Mesenchymal stem cell (in vitro differentiated cells and primary cell): ENCODE results near the gene USP35.

Experiments used
- DNase-seq: peaks from one replicate; pipeline ENCODE4 v3.0.0-alpha.2; 2013
- H2AFZ ChIP-seq: one replicate; pipeline ENCODE4 v1.6.1; 2013; ENCODE audit warnings: low read depth, mild to moderate bottlenecking, control low read depth, inconsistent platforms, low read length, moderate library complexity
- H2AK5ac ChIP-seq: 2 replicates; pipeline ENCODE4 v1.6.1; 2013; ENCODE audit warnings: low read length, moderate library complexity, mild to moderate bottlenecking, inconsistent platforms; ENCODE audit not compliant: severe bottlenecking
- H2BK120ac ChIP-seq: one replicate; pipeline ENCODE4 v1.6.1; 2013; ENCODE audit warnings: low read depth, mild to moderate bottlenecking, inconsistent platforms, low read length, moderate library complexity
- H2BK12ac ChIP-seq, 2 experiments: one replicate each; pipeline ENCODE4 v1.6.1; 2013; ENCODE audit warnings: inconsistent platforms in 2 of 2, low read length in 2 of 2, mild to moderate bottlenecking in 2 of 2, moderate library complexity in 2 of 2, control low read depth in 1 of 2
- H2BK15ac ChIP-seq: one replicate; pipeline ENCODE4 v1.6.1; 2013; ENCODE audit warnings: mild to moderate bottlenecking, low read depth, inconsistent platforms; ENCODE audit not compliant: poor library complexity, severe bottlenecking
- H2BK5ac ChIP-seq: 2 replicates; pipeline ENCODE4 v1.6.1; 2013; ENCODE audit warnings: low read depth, mild to moderate bottlenecking, low read length, control low read depth, inconsistent platforms; ENCODE audit not compliant: poor library complexity, severe bottlenecking
- H3K14ac ChIP-seq, 2 experiments: one replicate each; pipeline ENCODE4 v1.6.1; 2013; ENCODE audit warnings: inconsistent platforms in 2 of 2, low read length in 2 of 2, control low read depth in 1 of 2, mild to moderate bottlenecking in 1 of 2, moderate library complexity in 1 of 2
- H3K18ac ChIP-seq, 2 experiments: one replicate each; pipeline ENCODE4 v1.6.1; 2013; ENCODE audit warnings: inconsistent platforms in 2 of 2, low read length in 2 of 2, control low read depth in 1 of 2, low read depth in 1 of 2, mild to moderate bottlenecking in 1 of 2
- H3K23ac ChIP-seq, 2 experiments: one replicate each; pipeline ENCODE4 v1.6.1; 2013; ENCODE audit warnings: inconsistent platforms in 2 of 2, low read length in 2 of 2, mild to moderate bottlenecking in 2 of 2, moderate library complexity in 2 of 2, control low read depth in 1 of 2
- H3K27ac ChIP-seq: 2 replicates; pipeline ENCODE4 v1.5.1; 2013; ENCODE audit warnings: mild to moderate bottlenecking, moderate library complexity, low read length, control low read depth, inconsistent platforms; ENCODE audit not compliant: poor library complexity, severe bottlenecking
- H3K27me3 ChIP-seq, 2 experiments: 2 replicates each; pipeline versions ENCODE4 v1.6.1 to v1.7.0; 2013; ENCODE audit warnings: low read length in 2 of 2, mild to moderate bottlenecking in 2 of 2, moderate library complexity in 2 of 2, control low read depth in 1 of 2, inconsistent platforms in 1 of 2; ENCODE audit not compliant: control insufficient read depth in 1 of 2, insufficient read depth in 1 of 2
- H3K36me3 ChIP-seq, 2 experiments: 2 replicates each; pipeline versions ENCODE4 v1.6.1 to v1.7.0; 2013; ENCODE audit warnings: low read length in 2 of 2, control low read depth in 1 of 2, inconsistent platforms in 1 of 2, low read depth in 1 of 2, mild to moderate bottlenecking in 1 of 2; ENCODE audit not compliant: insufficient read depth in 2 of 2, control insufficient read depth in 1 of 2
- H3K4ac ChIP-seq, 2 experiments: one replicate each; pipeline ENCODE4 v1.6.1; 2013; ENCODE audit warnings: inconsistent platforms in 2 of 2, low read length in 2 of 2, mild to moderate bottlenecking in 2 of 2, moderate library complexity in 2 of 2, control low read depth in 1 of 2, low read depth in 1 of 2
- H3K4me1 ChIP-seq: 2 replicates; pipeline ENCODE4 v1.6.1; 2013; ENCODE audit warnings: low read depth, low read length, control low read depth; ENCODE audit not compliant: control insufficient read depth, insufficient read depth
- H3K4me2 ChIP-seq: 2 replicates; pipeline ENCODE4 v1.6.1; 2013; ENCODE audit warnings: low read length, mild to moderate bottlenecking, inconsistent platforms; ENCODE audit not compliant: poor library complexity, severe bottlenecking
- H3K4me3 ChIP-seq, 2 experiments: 2 replicates each; pipeline versions ENCODE4 v1.5.1 to v1.7.0; 2013; ENCODE audit warnings: low read length in 2 of 2, mild to moderate bottlenecking in 2 of 2, control low read depth in 1 of 2, low read depth in 1 of 2; ENCODE audit not compliant: insufficient read depth in 1 of 2
- H3K79me1 ChIP-seq: replicated peaks from 2 replicates; pipeline ENCODE4 v1.6.1; 2013; ENCODE audit warnings: mild to moderate bottlenecking, control low read depth, low read length, inconsistent platforms; ENCODE audit not compliant: poor library complexity, severe bottlenecking
- H3K9ac ChIP-seq: 2 replicates; pipeline ENCODE4 v1.7.0; 2013; ENCODE audit warnings: mild to moderate bottlenecking, low read length, moderate library complexity
- H3K9me3 ChIP-seq: 2 replicates; pipeline ENCODE4 v1.7.0; 2013; ENCODE audit warnings: mild to moderate bottlenecking, low read length; ENCODE audit not compliant: control insufficient read depth
- H4K8ac ChIP-seq: one replicate; pipeline ENCODE4 v1.6.1; 2013; ENCODE audit warnings: inconsistent platforms, mild to moderate bottlenecking, low read length, moderate library complexity
- H4K91ac ChIP-seq: one replicate; pipeline ENCODE4 v1.6.1; 2013; ENCODE audit warnings: mild to moderate bottlenecking, low read length, inconsistent platforms
- WGBS: methylation state at CpG from one replicate; pipeline ENCODE4 v1.1.7; 2013; ENCODE audit warnings: mixed read lengths; 5-methylcytosine and 5-hydroxymethylcytosine counted together

USP35 gene

DNA sequence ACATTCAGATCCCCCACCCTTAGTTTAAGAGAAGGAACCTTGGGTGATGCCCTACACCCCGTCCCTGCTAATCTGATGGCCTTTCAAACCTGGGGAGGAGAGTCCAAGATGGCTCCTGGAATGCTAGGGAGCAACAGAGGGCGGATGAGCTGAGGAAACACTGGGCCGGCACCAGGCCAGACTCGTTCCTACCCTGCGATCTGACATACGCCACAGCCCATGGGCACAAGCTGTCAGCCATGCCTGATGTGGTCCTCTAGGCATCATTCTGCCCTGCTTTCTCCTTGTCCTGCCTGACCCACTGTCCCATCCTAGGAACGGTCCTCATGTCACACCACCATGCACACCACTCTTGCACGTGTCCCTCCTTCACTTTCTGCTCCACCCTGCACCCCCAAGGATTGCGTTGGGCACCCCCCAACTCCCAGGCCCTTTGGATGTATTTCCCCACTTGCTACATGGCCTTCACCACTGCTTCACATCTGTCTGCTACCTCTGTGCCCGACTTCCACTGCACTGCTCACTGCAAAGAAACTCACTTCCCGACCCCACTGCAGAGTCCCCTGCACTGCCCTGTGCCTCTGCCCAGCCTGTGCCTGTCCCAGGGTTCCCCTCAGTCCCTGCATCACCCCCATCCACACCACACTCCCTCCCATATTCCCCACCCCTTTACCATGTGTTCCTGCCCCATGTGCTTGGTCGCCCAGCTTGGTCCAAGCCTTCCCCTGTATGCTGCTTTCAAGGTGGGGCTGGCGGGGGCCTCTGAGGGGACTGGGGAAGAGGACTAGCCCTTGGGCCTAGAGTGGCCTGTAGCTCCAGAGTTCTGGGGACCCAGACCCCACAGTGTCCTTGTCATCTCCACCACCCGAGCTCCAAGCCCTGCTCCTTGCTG is 29.2 kb downstream of the USP35 start:
- Histone ChIP-seq H3K4ac (no peak overlapping the region), H2BK5ac (no peak overlapping the region), H3K27me3 (no peaks in the 10 kb centered on the region), H3K4me3 (no peak overlapping the region), H2BK15ac (no peak overlapping the region), H2BK12ac (no peak overlapping the region), H3K4me2 (no peak overlapping the region), H3K23ac (no peak overlapping the region), H4K8ac (no peak overlapping the region), H3K4me1 (peaks cover 3% of the 10 kb centered on the region), H3K9ac (no peak overlapping the region), H2AK5ac (no peak overlapping the region), H4K91ac (no peak overlapping the region), H3K14ac (no peak overlapping the region), H2BK120ac (no peak overlapping the region), H3K9me3 (no peaks in the 10 kb centered on the region), H3K36me3 (peaks cover 88 to 89% of the 10 kb centered on the region in 2 experiments), H3K18ac (no peak overlapping the region), H3K27ac (no peak overlapping the region), H2AFZ (no peak overlapping the region), H3K79me1 (peaks cover 26% of the 10 kb centered on the region)
- WGBS: 96% methylated on average over 14 of the region's 14 CpGs
- no peak for DNase-seq

DNA sequence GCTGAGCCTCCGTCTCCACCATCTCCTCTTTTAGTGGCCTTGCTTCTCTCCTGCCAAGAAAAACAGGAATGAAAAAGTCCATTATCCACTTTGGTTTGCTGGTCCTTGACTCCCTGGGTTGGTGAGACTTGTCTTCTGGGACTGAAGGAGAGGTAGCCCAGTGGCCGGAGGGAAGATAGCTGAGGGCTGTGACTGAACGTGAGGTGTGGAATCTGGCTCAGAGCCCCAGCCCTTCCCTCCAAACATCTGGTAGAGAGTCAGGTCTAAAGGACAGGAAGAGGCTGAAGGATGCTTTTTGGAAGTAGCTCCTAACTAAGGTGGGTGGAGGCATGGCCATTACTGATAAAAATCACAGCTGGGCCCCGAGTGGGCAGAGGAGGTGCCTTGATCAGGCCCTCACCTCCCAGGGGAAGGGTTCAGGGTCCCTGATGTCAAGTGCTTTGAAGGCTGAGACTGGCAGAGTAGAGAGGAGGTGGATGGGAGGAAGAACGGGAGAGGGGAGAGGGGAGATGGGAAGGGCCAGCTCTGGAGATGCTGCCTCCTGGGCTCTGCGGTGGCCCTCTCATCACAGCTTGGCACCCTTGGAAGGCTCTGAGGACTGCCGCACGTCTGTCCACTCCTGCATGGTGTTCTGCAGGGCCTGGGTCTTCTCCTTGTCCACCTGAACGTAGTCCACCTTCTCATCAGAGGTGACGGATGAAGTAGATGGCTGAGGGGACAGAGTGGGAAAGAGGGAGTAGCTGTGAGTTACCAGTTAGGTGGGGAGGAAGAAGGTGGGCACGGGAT is 30.2 kb downstream of the USP35 start:
- Histone ChIP-seq H2BK15ac (no peak overlapping the region), H3K14ac (no peak overlapping the region), H3K36me3 (peaks cover 89 to 90% of the 10 kb centered on the region in 2 experiments), H2AFZ (no peak overlapping the region), H2AK5ac (no peak overlapping the region), H2BK120ac (no peak overlapping the region), H3K4me1 (no peaks in the 10 kb centered on the region), H3K9ac (no peak overlapping the region), H3K79me1 (peaks cover 18% of the 10 kb centered on the region), H3K27ac (no peak overlapping the region), H3K4ac (no peak overlapping the region), H2BK12ac (no peak overlapping the region), H3K4me3 (no peak overlapping the region), H4K91ac (no peak overlapping the region), H3K9me3 (no peaks in the 10 kb centered on the region), H4K8ac (no peak overlapping the region), H2BK5ac (no peak overlapping the region), H3K23ac (no peak overlapping the region), H3K18ac (no peak overlapping the region), H3K27me3 (no peaks in the 10 kb centered on the region), H3K4me2 (no peak overlapping the region)
- no peak for DNase-seq
- 95% methylated on average over 11 of the region's 11 CpGs for WGBS

DNA sequence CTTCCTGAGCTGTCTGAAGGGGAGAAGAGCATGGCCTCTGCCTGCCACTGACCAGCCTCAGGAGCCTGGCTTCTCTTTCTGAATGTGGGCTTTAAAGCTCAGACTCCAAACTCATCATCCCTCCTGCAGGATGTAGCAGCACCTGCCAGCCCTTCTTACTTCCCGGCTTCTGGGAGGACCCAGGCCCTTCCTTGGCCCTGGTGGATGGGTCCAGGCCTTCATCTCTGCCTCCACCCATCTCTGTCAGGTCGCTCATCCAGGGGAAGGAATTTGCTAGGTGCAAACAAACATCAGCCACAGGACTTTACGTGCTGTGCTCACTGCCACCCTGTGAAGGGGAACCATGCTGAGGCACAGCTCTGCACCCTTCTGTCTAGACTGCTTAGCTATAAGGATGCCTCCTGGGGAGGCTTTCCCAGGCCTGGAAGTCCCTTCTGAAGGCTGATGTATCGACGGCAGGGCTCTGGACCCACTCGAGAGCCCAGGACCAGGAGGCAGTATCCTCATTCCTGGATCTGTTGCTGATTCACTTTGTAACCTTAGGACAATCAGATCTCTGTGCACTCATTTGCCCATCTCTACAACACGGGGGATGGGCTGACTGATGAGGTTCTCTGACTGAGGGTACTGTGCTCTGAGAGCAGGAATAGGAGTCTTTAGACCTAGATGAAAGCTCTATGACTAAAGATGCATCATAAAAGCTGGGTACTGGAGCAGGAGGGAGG is 30.9 kb downstream of the USP35 start:
- Histone ChIP-seq H4K91ac (no peak overlapping the region), H3K27me3 (no peaks in the 10 kb centered on the region), H2BK12ac (no peak overlapping the region), H3K4me1 (no peaks in the 10 kb centered on the region), H3K79me1 (peaks cover 14% of the 10 kb centered on the region), H2AK5ac (no peak overlapping the region), H2BK5ac (no peak overlapping the region), H2BK15ac (no peak overlapping the region), H3K27ac (no peak overlapping the region), H3K4me3 (no peak overlapping the region), H3K9ac (no peak overlapping the region), H3K23ac (no peak overlapping the region), H4K8ac (no peak overlapping the region), H2AFZ (no peak overlapping the region), H3K4me2 (no peak overlapping the region), H3K18ac (no peak overlapping the region), H2BK120ac (no peak overlapping the region), H3K9me3 (no peaks in the 10 kb centered on the region), H3K14ac (no peak overlapping the region), H3K36me3 (peaks cover 88 to 94% of the 10 kb centered on the region in 2 experiments), H3K4ac (no peak overlapping the region)
- no peak for DNase-seq
- 92% methylated on average over 7 of the region's 7 CpGs for WGBS
